ENCODE data around the gene HSD17B14.
"Not testable (repeated sequence)": the region's sequence is repeated elsewhere in the genome, so short reads cannot be mapped to it uniquely, and the experiment has no call there.

The HSD17B14 gene

DNA sequence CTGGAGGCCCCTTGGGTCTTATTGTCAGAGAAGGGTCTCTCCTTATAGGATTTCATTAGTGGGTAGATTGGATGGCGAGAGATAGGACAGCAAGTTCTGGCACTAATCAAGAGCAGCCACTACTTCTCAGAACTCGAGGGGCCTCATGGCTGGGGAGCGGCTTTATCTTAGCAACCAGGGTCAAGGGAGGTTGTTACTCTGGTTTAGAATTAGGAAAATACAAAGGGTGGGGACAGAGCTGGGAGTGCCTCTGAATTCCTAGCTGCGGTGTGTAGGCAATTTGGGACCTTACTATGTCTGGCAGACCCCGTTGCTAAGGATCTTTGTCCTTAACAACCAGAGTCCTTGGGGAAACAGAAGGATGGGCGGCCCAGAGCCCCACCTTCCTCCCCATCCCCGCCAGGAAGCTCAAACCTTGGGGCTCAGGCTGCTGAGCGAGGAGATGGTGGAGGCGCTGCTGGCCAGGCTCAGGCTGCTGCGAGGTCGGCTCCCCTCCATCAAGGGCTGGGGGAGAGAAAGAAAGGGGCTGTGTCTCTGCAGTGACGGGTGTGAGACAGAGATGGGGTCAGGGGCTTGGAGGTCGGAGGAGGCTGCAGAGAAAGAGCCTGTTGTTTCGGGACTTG is 30.9 kb upstream of the HSD17B14 start:
- DNase-seq, result peak; percentile 74

DNA sequence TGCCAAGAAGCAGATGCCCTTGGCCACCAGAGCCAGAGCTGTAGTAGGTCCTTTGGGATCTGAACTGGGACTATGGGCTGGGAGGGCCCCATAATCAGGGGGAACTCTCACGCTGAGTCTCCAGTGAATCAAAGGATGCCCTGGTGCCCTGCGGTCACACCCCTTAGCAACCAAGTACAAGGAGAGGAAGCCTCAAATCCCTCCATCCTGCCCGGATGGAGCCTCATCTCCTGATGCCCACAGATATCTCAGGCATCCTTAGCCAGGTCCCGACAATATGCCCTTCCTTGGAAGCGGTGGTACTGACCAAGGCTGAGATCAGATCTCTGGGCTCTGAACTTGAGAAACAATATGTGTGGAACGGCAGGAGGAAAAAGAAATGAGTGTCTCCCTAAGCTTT is 30.4 kb upstream of the HSD17B14 start:
- no peak for DNase-seq

DNA sequence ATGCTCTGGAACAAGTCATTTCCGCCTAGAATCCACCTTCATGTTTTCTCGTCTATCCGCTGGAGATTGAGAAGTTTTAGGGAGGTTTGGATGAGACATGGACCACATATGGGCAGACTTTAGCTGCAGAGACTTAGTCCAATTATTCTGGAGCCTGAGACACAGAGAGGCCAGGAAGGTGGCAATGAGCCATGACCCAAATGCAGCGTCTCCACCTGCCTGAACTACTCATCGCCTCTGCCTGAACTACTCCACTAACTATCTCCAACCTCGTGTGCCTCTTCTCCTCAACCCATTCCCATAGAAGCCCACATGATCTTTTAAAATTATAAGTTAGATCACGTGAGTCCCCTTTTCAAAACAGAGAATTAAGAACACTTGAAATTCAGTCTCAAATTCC is 26.5 kb upstream of the HSD17B14 start:
- DNase-seq, result no peak

DNA sequence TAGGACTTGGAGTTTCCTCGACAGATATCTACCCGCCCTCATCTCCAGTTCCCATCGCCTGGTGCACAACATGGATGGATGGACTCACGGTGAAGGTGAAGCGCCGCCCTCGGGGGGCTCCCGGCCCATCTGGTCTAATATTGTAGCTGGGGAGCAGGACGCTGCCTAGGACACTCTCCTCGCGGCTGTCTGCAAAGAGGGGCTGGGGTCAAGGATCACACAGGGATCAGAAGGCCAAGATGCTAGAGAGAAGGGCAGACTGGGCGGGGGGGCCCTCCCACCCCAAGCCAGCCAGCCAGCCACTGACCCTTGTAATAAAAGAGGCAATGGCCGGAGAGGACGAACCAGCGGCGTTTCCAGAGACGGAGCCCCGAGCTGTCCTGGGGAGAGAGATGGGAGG is 25.0 kb upstream of the HSD17B14 start:
- DNase-seq, result no peak

DNA sequence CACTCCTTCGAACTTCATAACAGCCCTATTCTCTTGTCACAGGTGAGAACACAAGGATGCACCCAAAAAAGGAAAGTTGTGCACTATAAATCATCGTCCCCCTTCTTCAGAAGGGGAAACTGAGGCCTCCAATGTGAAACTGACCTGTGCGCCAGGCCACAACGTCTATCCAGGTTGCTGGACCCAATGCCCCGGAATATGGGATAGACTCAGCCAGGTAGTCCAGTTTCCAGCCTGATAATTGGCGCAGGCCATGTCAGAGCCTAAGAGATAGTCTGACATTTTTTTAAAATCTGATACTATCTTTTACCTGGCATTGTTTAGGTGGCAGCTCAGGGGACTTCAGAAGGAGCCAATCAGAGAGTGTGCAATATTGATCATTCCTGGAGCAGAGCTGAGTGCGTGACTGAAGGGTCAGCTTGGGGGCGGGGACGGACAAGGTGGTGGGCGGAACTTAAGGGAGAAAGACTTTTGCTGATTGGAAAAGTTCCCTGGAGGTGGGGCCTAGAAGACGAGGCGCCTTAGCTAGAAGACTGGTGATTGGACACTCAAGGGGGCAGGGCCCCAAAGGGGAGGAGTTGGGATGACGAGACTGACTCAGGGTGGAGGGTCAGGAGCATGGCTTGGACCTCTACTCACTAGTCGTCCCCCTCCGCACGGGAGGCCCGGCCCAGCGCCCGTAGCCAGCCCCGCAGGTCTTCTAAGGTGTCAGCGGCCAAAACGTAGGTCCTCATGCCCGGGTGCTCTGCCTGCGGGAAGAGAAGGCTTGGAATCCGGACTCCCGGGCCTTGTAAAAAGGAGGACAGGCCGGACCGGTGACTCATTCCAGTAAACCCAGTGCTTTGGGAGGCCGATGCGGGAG is 23.7 kb upstream of the HSD17B14 start:
- peak; percentile 80 for DNase-seq

DNA sequence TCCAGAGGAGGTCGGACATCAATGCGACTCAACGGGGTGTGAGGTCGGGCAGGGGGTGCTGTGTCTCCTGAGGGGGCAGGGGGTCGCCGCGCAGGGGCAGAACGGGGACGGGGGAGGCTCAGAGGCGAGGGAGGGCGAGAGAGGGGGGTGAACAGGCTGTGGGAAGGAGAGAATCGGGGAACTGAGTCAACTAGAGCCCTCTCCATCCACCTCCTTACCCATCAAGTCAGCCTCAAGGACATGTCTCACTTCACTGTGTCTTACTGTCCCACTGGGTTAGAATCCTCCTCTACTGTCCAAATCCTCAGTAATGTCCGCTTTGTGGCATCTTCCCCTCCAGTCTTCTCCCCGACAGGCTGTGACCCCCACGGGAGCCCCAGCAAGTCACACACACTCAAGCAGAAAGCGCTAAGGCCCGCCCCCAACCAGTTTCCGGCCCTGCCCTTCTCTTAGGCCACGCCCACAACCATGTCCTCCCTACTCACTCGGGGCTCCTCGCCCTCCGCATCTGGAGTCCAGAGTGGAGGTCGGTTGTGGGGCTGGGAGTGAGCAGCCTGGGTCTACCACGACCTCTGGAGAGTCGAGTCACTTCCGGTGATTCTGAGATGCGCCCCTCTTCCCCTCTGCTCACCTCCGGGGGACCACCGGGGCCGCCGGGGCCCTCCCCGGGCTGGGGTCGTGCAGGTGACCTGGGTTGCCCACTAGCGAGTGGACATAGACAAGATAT is 22.9 kb upstream of the HSD17B14 start:
- peak; percentile 89 for DNase-seq

DNA sequence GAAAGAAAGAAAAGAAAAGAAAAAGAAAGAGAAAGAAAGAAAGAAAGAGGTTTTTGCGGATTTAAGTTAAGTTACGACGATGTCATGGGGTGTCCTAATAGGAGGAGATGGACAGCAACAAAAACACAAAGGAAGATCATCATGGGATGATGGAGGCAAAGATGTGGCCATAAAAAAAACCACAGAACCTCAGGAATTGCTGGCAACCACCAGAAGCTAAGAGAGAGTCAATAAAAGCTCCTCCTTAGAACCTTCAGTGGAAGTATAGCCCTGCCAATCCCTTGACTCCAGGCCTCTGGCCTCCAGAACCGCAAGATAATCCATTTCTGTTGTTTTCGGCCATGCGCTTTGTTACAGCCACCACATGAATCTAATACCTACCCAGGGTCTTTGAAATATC is 20.6 kb upstream of the HSD17B14 start:
- no peak for DNase-seq

DNA sequence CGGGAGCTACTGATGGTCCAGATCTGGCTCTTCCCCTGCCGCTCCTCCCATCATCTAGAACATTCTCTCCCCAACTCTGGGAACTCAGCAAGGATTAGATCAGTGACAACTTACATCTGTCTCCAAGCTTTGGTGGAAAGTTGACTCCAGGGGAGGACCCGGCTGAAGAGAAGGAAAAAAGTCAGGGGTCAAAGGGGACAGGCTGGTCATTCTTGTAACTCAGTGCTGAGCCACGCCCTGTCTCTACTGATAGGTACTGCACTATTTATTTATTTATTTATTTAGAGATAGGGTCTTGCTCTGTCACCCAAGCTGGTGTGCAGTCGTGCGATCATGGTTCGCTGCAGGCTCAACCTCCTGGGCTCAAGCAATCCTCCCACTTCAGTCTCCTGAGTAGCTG is 17.8 kb upstream of the HSD17B14 start:
- DNase-seq, result no peak

DNA sequence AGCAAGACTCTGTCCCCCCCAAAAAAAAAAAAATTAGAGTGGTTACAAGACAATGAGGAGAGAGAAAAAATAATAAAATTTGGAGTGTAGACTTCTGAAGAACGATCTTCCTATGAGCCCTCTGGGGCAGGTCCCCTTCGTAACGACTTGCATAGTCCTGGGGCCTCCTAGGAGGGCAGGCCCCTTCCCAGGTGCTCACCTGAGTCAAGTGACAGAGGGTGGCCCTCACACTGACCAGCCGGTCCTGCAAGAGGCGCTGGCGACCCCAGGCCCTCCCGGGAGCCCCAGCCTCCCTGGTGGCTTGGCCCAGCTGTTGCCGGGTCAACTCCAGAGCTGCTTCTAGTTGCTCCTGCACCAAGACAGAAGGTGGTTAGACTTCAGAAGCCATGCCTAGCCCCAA is 17.2 kb upstream of the HSD17B14 start:
- no peak for DNase-seq

DNA sequence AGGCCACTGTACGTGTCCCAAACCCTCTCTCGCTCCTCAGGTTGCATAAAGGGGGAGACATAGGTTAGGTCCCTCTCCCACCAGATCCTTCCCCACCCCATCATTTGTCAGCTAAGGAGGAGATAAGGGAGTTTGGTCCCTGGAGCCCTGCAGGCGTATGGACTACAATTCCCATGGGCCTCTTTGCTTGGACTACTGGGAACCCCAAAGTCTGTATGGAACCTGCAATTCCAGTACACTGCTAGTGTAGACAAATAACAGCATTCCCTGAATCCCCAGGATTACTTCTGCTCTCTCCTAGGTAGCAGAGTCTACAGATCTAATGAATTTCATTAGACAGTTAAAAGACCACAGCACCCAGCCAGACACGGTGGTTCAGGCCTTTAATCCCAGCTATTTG is 16.0 kb upstream of the HSD17B14 start:
- DNase-seq, result no peak

DNA sequence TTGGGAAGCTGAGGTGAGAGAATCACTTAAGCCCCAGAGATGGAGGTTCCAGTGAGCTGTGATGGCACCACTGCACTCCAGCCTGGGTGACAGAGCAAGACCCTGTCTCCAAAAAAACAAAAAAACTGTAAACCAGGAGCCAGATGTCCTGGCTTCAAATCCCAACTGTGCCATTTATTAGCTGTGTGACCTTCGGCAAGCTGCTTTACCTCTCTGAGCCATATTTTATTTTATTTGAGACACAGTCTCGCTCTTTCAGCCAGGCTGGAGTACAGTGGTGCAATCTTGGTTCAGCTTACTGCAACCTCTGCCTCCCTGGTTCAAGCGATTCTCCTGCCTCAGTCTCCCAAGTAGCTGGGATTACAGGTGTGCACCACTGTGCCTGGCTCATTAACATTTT is 10.4 kb upstream of the HSD17B14 start:
- not testable (repeated sequence) for DNase-seq

DNA sequence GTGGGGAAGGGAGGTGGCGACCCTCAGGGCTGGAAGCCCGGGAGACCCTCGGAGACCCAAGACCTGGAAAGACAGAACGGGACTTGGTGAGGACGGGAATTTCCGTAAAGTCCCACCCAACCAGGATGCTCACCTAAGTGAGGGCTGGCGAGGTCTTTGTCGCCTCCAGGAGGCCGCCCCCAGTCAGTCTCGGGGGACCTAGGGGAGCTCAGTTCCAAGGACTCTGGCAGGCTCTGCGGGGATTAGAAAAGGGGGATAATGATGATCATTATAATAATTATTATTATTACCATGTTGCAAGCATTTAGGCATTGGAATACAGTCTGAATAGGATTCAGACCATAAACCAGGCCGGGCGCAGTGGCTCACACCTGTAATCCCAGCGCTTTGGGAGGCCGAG is 9.1 kb upstream of the HSD17B14 start:
- DNase-seq, result no peak

DNA sequence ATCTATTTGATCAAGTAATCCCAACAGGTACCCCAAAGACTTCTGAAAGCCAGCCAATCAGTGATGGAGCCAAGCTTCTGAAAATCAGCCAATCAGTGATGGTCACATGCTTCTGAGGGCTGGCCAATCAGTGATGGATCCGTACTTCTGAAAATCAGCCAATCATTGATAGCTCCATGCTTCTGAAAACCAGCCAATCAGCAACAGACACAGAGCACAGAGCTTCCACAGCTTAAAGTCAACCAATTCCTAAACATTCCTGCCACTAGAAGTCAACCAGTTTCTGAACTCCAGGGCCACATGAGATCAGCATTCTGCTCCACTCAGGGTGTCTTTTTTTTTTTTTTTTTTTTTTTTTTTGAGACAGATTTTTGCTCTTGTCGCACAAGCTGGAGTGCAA is 8.2 kb upstream of the HSD17B14 start:
- no peak for DNase-seq

DNA sequence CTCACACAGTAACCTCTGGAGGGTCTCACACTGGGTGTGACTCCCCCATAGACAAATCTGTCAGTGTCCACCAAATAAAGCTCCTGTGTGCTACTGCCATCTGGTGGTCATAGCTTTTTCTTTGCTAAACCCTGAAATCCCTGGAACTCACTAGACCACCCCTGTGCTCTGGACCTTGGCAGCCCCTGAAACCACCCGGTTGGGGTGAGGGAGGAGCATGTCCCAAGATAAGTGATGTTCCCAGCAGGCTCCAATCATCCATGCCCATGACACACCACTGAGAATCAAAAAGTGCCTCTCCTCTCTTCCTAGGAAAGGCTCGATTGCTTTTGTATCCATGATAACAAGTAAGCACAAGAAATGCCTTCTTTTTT is 6.5 kb upstream of the HSD17B14 start:
- DNase-seq, result peak; percentile 78

DNA sequence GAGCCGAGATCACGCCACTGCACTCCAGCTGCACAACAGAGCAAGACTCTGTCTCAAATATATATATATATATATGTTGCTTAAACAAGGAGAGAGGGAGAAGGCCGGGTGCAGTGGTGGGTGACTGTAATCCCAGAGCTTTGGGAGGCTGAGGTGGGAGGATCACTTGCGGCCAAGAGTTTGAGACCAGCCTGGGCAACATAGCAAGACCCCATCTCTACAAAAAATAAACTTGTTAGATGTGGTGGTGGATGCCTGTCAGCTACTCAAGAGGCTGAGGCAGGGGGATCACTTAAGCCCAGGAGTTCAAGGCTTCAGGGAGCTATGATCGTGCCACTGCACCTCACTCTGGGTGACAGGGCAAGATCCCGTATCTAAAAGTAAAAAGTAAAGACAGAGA is 5.3 kb upstream of the HSD17B14 start:
- no peak for DNase-seq

DNA sequence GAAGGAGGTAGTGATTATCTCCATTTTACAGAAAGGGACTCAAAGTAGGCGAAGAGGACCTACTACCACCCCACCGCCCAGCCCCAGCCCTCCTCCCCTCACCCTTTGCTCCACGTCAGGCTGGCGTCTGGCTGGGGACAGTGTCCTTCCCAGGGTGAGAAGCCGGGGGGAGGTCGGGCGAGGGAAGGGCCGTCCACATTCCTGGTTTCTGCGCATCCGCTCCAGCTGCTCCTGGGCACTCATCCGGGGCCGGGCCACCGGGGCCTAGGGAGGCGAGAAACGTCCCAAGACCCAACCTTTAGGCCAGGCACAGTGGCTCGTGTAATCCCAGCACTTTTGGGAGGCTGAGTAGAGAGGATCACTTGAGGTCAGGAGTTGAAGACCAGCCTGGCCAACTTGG is 4.8 kb upstream of the HSD17B14 start:
- no peak for DNase-seq

DNA sequence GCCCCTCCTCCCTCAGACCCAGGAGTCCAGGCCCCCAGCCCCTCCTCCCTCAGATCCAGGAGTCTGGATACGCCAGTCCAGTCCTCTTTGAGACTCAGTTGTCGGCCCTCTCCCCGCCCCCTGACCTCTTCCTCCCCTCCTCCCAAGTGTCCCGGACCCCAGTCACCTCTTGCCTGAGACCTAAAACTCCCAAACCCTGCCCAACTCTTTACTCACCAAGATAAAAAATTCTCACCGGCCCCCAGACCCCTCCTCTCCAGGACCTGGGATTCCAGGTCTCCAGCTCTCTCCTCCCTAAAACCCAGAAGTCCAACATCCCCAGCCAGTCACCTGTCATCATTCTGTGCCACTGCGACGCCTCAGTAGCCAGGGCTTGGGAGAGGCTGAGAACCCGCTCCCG is 1.4 kb upstream of the HSD17B14 start:
- DNase-seq, result no peak

DNA sequence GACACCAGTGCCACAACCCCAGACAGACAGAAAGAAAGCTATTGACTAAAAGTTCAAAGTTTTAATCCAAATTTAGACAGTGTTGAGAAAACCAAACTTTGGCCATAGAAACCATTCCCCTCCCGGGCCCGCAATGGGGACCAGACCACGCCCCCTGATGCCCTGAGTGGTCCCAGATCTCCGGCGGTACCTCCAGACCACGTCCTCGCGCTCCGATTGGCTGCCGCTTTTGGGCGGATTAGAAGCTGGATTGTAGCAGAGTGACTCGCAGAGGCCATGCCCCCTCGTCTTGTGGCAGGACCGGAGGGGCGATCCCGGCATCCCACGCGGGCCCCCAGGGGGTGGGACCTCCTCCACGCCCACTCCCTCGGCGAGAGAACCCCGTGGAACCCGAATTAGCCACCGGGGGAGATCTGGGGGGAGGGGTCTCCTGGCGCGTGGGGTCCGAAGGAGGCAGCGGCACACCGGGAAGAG is 797 bp upstream of the HSD17B14 start:
- peak; percentile 97 for DNase-seq

DNA sequence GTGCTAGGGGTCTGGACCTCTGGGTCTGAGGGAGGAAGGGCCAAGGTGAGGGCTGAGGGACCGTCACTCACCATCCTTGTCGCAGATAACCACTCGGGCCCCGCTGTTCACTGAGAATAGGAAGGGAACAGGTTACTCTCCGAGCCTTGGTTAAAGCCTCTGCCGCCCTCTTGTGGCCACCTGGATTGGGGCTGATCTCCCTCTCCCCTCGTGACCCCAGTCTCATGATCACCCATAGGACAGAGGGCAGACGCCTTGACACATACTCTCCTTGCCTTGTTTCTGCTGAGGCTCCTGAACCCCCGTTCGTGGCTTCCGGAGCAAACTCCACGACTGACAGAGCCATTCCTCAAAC is 580 bp downstream of the HSD17B14 start:
- DNase-seq, result peak; percentile 97

DNA sequence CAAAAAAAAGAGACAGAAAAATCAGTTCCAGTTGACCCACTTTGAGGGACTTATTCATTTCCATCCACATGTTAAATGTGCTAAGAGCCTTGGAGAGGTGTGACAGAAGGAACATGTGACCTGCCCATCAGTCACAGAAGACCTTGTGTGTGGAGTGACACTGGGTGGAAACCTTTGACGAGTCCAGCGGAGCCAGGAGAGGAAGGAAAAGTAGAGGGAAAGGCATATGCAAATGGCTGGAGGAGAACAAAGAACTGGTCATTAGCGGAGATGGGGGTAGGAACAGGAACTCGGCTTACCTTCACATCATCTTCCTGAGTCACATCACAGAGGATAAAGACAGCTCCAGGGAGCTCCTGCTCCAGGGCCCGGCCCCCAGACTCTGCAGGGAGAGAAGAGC is 2.3 kb downstream of the HSD17B14 start:
- no peak for DNase-seq

DNA sequence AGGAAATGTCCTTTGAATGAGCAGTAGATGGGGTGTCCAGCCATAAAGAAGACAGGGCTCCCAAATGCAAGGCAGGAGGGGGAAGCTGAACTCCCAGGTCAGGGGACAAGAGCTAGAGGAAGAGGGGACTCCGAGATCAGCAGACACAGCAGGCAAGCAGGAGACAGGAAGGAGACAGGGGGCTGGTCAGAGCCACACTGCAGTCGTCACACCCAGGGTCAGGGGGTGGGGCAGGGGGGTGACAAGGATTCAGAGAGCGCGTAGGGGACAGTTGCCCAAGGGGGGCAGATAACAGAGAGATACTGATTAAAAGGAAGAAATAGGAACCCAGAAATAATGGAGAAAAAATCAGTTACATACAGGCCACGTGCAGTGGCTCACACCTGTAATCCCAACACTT is 3.2 kb downstream of the HSD17B14 start:
- no peak for DNase-seq

DNA sequence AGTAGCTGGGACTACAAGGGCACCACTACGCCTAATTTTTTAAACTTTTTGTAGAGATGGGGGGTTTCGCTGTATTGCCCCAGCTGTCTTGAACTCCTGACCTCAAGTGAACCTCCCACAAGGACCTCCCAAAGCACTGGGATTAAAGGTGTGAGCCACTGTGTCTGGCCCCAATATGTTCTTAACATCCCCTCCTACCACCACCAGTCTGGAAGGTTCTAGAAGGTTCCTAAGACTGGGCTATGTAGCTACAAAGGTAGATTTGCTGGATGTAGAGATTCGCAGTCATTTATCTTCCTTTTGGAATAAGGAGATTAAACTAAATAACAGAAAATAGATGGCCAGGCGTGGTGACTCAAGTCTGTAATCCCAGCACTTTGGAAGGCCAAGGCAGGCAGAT is 5.3 kb downstream of the HSD17B14 start:
- no peak for DNase-seq

DNA sequence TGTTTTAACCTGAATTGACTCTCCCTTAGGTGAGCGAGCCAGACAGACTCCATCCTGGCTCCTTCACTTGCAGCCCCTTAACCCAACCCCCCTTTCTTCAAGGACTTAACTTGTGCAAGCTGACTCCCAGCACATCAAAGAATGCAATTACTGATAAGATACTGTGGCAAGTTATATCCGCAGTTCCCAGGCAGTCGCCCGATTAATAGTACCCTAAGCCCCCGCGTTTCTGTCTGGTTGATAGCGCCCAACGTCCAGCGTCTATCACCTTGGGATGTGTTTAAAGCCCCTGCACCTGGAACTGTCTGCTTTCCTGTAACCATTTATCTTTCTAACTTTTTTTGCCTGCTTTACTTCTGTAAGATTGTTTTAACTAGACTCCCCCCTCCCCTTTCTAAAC is 6.2 kb downstream of the HSD17B14 start:
- no peak for DNase-seq

DNA sequence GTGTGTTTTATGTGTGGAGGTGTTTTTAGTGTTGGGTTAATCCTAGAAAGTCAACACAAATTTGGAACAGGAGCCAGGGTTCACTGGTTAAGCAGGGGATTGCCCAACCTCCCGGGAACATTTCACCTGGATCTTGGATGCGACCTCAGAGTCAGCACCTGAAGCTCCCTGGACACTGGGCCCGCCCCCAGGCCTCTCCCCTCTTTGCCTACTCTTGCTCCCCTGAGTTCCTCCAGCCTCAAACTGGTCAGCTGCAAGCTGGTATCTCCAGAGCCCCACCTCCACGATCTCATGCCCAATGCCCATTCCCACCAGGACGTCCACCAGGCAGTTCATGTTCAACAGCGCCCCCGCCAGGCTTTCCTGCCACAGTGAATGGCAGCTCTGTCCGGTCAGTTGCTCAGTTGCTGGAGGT is 9.7 kb downstream of the HSD17B14 start:
- no peak for DNase-seq
